Breast epithelium (tissue), 3 donors: ENCODE measurements around the gene MDFI.

Source experiments
- CTCF ChIP-seq, 3 donors: fragments of 450-650 bp; IDR thresholded peaks; one replicate each; pipeline ENCODE4 v1.5.1; 2016 to 2017; ENCODE audit warnings: antibody characterized with exemption in 3 of 3, mild to moderate bottlenecking in 3 of 3, moderate library complexity in 3 of 3
- POLR2AphosphoS5 ChIP-seq, 3 donors: sonication (generic); formaldehyde crosslinking; IDR thresholded peaks; one replicate each; pipeline ENCODE4 v1.6.1; 2017; ENCODE audit warnings: antibody characterized with exemption in 3 of 3

- TF ChIP-seq CTCF (IDR thresholded peaks at IDR 0.05) (no peak), POLR2AphosphoS5 (IDR thresholded peaks at IDR 0.05) (no peak)
Measured at GRCh38 chr6:41692730-41693129, 54.5 kb downstream of the MDFI start.
